GM12875 (cell line): Measurements from ENCODE around the gene SORCS2.

Source experiments
- H3K4me3 ChIP-seq: one replicate; pipeline ENCODE4 v1.5.1; 2011; ENCODE audit warnings: low read depth, low read length, control low read depth
- CTCF ChIP-seq: IDR thresholded peaks from 2 replicates; pipeline ENCODE4 v1.5.1; 2011; ENCODE audit warnings: low read depth, mild to moderate bottlenecking, control low read depth, inconsistent platforms, low read length, moderate library complexity, borderline replicate concordance; ENCODE audit not compliant: insufficient read depth

The SORCS2 gene

GRCh38 chr4:7711307-7711963 lies 519.1 kb downstream of the SORCS2 start:
- H3K4me3 ChIP-seq, result no peak overlapping the region
- no peak for TF ChIP-seq CTCF

- TF ChIP-seq CTCF, result no peak
- no peak overlapping the region for H3K4me3 ChIP-seq
These were observed 519.8 kb downstream of the SORCS2 start for GRCh38 chr4:7712021-7712671.

GRCh38 chr4:7713757-7714156 lies 521.4 kb downstream of the SORCS2 start:
- no peak overlapping the region for H3K4me3 ChIP-seq
- TF ChIP-seq CTCF, result no peak

- H3K4me3 ChIP-seq, result no peak overlapping the region
- TF ChIP-seq CTCF, result no peak
These were observed 521.8 kb downstream of the SORCS2 start for GRCh38 chr4:7714176-7714575.

- no peak for TF ChIP-seq CTCF
- no peak overlapping the region for H3K4me3 ChIP-seq
These were observed 522.4 kb downstream of the SORCS2 start for GRCh38 chr4:7714738-7715137.

GRCh38 chr4:7715271-7716009 lies 523.1 kb downstream of the SORCS2 start:
- TF ChIP-seq CTCF, result no peak
- no peak overlapping the region for H3K4me3 ChIP-seq
